Epithelial cell of prostate (primary cell): ENCODE results near the gene IFNL1.
"Not testable (repeated sequence)": the region's sequence is repeated elsewhere in the genome, so short reads cannot be mapped to it uniquely, and the experiment has no call there.

ENCODE experiments used
- DNase-seq: peaks from one replicate; pipeline ENCODE4 v3.0.0-alpha.2; 2011; ENCODE audit warnings: low read depth, low spot score
- H3K27ac ChIP-seq: fragments of 450-650 bp; 2 replicates; pipeline ENCODE4 v1.5.1; 2017; ENCODE audit warnings: mild to moderate bottlenecking

Gene IFNL1

GRCh38 chr19:39269369-39269768, 26.8 kb upstream of the IFNL1 start:
- H3K27ac ChIP-seq, DNase-seq: not testable (repeated sequence)

- DNase-seq, result no peak
- no peak overlapping the region for H3K27ac ChIP-seq
Measured at GRCh38 chr19:39270036-39270871, 26.0 kb upstream of the IFNL1 start.

- not testable (repeated sequence) for DNase-seq, H3K27ac ChIP-seq
Measured at GRCh38 chr19:39273859-39274258, 22.3 kb upstream of the IFNL1 start.

GRCh38 chr19:39275578-39275977, 20.6 kb upstream of the IFNL1 start:
- no peak overlapping the region for H3K27ac ChIP-seq
- DNase-seq, result no peak

GRCh38 chr19:39276740-39277139, 19.5 kb upstream of the IFNL1 start:
- no peak overlapping the region for H3K27ac ChIP-seq
- DNase-seq, result no peak

GRCh38 chr19:39277598-39277997, 18.6 kb upstream of the IFNL1 start:
- H3K27ac ChIP-seq, result no peak overlapping the region
- no peak for DNase-seq

GRCh38 chr19:39282021-39282420, 14.2 kb upstream of the IFNL1 start:
- DNase-seq, result no peak
- H3K27ac ChIP-seq, result no peak overlapping the region

- no peak for DNase-seq
- H3K27ac ChIP-seq, result no peak overlapping the region
Measured at GRCh38 chr19:39284032-39284431, 12.2 kb upstream of the IFNL1 start.

GRCh38 chr19:39293394-39293793, 2.8 kb upstream of the IFNL1 start:
- no peak overlapping the region for H3K27ac ChIP-seq
- DNase-seq, result no peak

GRCh38 chr19:39296906-39297305, 699 bp downstream of the IFNL1 start:
- no peak overlapping the region for H3K27ac ChIP-seq
- DNase-seq, result no peak

GRCh38 chr19:39297931-39298634, 1.9 kb downstream of the IFNL1 start:
- no peak overlapping the region for H3K27ac ChIP-seq
- no peak for DNase-seq

- no peak for DNase-seq
Measured at GRCh38 chr19:39299404-39299803, 3.2 kb downstream of the IFNL1 start.

GRCh38 chr19:39299832-39300231, 3.6 kb downstream of the IFNL1 start:
- H3K27ac ChIP-seq, result no peak overlapping the region
- no peak for DNase-seq

More at GRCh38 chr19:39299404-39299803, 3.2 kb downstream of the IFNL1 start:
- H3K27ac ChIP-seq, result no peak overlapping the region

- H3K27ac ChIP-seq, result no peak overlapping the region
- no peak for DNase-seq
Measured at GRCh38 chr19:39301021-39301420, 4.8 kb downstream of the IFNL1 start.

- H3K27ac ChIP-seq, result no peak overlapping the region
- DNase-seq, result no peak
Measured at GRCh38 chr19:39301562-39301961, 5.4 kb downstream of the IFNL1 start.

- H3K27ac ChIP-seq, result no peak overlapping the region
- DNase-seq, result no peak
Measured at GRCh38 chr19:39303373-39304184, 7.4 kb downstream of the IFNL1 start.

GRCh38 chr19:39304185-39304513, 7.9 kb downstream of the IFNL1 start:
- no peak for DNase-seq
- no peak overlapping the region for H3K27ac ChIP-seq

- no peak for DNase-seq
Measured at GRCh38 chr19:39304701-39305571, 8.7 kb downstream of the IFNL1 start.

GRCh38 chr19:39306075-39306474, 9.9 kb downstream of the IFNL1 start:
- DNase-seq, result no peak

More at GRCh38 chr19:39304701-39305571, 8.7 kb downstream of the IFNL1 start:
- H3K27ac ChIP-seq, result no peak overlapping the region

More at GRCh38 chr19:39306075-39306474, 9.9 kb downstream of the IFNL1 start:
- no peak overlapping the region for H3K27ac ChIP-seq
